ENCODE results near the gene PIK3C3.
"Not testable (repeated sequence)": the region's sequence is repeated elsewhere in the genome, so short reads cannot be mapped to it uniquely, and the experiment has no call there.

Gene PIK3C3

DNA sequence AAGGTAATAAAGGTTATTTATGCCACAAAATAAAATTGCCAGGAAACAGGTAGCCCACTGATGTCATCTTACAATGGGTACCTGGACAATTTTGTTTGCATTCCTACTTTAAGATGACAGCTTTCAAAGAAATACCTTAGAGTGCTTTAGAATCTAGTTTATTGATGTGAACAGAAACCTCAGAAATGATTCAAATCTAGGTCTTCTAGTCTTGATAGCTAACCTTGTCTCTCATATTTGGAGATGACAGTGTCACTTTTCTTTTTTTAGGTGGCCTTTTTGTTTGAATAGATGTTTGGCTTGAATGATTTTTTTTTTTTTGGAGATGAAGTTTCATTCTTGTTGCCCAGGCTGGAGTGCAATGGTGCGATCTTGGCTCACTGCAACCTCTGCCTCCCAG, 69.1 kb downstream of the PIK3C3 start:
- DNase-seq (ENCODE audit: low spot score) = no peak

DNA sequence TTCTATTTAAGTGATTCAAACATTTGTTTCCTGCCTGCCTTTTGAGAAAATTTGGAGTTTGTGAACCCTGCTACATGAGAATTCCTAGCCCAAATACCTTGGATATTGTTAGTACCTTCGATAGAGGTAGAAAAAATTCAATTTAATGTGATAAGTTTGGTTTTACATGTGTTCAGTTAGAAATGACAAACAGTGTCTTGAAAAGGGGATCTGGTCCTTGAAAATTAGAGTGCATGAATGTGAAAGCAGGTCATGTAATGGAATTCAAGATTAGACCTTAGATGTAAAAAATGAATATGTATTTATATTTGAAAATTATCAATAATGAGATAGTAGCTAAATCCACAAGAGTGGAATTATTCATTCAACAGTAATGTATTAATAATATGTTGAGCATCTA, 70.5 kb downstream of the PIK3C3 start:
- DNase-seq (ENCODE audit: low spot score) = no peak

DNA sequence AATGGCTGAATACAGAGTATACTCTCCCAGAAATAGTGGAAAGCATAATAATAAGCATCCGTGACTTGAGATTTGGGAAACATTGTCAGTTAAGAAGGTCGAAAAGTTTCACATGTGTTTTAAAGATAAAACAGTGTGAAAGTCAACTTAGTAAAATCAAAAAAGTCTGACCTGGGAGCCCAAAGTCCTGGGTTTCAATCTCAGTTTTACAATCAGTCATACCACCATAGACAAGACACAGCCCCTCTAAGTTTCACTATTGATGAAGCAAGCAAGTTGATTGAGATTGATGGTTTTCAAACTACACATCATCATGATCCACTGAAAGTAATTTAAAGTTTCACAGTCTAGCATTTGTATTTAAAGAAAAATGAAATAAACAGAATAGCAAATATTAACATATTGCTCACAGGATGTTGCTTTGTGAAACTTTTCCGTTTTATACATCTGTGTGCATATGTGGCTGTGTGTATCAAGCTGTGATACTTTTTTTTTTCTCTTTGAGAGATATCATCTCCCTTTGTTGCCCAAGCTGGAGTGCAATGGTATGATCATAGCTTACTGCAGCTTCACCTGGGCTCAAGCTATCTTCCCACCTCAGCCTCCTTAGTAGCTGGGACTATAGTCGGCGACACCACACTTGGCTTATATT, 71.1 kb downstream of the PIK3C3 start:
- DNase-seq (ENCODE audit: low spot score) = no peak

DNA sequence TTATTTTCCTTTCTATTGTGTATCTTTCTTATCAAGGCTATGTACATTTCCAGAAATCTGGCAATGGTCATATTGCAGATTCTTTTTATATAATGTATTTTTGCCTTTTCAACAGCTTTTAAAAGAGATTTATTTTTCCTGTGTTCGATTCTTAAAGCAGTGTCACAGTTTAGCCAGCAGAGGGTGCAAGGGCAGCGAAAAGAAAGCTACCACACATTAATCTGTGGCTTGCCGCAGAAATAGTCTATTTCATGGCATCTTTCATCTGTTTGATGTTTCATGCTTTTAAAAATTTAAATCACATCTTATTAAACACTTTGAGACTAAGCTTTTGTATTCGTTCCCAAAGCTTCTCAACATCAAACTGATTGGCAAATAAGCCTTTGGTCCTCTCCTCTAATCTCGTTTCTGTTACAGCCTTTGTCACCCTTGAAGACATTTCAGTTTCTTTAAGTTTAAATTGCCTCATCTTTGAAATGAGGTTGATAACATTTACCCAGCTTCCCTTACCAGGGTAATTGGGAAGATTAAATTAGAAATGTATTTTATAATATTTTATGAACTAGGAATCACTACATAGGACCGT, 73.3 kb downstream of the PIK3C3 start:
- peak; percentile 19 for DNase-seq (ENCODE audit: low spot score)

DNA sequence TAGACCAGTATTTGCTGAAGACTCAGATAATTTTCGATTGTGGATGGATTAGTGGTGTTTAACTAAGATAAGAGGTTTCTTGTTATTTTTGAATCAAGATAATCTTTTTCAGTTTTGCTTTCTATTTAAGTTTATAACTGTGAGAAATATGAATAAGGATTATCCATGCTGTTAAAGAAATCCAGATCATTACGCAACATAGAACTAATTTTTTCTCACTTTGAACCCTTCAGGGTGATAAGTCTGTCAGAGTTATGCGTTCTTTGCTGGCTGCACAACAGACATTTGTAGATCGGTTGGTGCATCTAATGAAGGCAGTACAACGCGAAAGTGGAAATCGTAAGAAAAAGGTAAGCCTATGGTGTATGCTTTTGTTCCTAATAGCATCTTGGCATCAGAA, 74.1 kb downstream of the PIK3C3 start:
- DNase-seq (ENCODE audit: low spot score) = no peak

DNA sequence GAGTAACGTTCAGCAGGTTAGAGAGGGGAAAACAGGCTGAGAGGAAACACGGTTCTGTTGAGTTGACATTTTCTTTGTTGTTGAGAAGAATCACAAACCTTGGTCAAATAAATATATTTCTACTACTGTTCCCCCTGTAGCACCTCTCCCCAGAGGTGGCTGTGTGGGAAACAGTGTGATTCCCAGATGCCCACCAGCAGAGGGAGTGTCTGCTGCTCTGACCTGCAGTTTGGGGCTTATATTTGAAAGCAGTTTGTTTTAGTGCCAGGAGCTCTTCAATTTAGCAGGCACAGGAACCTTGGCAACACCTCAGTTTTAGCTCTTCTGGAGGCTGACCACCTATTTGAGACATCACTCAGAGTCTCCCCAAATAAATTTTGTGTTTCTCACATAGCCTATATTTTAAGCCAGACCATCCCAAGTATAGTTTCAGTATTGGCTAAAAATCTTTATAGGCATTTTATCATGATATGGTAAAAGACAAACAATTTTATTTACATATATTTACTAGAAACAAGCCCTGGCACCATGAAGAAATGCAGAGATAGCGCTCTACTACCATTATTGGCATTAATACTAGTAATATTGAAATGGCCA, 75.7 kb downstream of the PIK3C3 start:
- no peak for DNase-seq (ENCODE audit: low spot score)

DNA sequence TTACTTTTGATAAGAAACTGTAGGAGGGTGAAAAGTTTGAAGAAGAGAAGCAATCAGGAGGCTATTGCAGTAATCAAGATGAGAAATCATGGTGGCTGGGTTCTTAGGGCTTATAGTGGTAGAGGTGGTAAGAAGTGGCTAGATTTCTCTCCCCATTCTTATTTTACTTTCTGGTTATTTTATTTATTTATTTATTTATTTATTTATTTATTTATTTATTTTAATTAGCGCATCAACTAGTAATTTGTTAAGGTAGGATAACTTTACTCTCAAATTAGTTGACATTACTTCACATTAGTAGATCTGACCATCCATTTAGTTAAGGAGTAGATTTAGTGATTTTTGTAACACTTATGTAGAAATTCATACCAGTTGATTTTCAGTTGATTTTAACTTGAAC, 77.4 kb downstream of the PIK3C3 start:
- no peak for DNase-seq (ENCODE audit: low spot score)

DNA sequence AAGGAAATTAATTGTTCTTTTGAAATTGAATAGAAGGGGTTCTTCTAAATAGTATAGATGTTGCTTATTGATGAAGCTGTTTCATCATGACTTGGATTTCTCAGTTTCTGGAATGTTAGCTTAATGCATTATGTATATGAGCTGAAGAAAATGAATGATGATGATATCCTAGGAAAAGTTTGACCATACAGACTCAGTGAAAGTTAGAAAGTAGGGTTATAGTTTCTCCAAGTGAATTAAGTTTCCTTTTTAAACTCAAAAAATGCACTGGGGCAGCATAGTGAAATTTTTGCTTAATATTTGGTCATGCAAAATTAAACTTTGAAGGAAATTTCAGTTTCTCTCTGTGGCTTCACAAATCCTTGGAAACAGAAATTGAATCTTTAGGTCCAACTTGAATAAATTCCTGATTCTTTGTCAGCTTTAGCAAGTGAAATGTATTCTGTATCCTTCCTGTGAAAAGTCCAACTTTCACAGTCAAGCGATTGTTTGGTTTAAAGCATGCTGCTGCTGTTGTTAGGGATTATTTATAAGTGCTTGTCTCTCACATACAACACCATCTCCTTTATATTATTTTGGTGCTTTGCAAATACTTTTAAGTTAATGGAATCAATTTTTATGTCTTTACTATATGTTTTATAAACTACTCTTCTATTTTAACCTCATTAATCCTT, 78.2 kb downstream of the PIK3C3 start:
- DNase-seq (ENCODE audit: low spot score) = no peak

DNA sequence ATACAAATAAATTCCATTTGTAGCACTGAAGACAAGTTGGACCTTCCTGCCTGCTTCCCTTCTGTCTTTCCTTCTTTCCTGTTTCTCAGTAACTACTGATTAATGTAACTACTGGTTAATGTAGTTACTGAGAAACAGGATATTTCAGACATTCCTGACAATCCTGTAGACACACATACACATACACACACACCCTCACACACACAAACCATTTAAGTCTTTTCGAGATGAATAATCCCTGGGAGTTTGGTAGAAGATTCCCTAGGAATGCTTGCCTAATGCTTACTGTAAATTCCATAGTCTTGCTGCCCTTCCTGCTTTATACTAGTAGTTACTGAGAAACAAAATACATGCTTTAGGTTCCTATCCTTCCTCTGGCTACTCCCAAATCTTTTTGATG, 83.9 kb downstream of the PIK3C3 start:
- DNase-seq (ENCODE audit: low spot score) = no peak

DNA sequence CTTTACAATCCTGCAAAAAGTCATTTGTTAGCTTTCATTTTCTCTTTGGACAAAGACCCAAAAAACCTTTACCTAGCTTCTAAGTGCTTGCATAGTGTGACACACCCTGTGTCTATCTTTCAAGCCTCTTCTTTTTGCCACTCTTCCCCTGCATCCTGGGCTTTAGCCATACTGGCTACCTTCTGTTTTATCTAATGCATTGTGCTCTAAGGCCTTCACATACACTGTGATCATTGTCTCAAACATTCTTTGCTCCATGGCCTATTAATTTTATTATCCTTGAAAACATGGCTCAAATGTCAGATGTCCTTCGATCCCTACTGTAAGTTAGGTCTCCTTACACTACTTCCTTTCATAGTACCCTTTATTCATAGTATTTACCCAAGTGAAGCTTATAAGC, 84.4 kb downstream of the PIK3C3 start:
- DNase-seq (ENCODE audit: low spot score) = no peak

DNA sequence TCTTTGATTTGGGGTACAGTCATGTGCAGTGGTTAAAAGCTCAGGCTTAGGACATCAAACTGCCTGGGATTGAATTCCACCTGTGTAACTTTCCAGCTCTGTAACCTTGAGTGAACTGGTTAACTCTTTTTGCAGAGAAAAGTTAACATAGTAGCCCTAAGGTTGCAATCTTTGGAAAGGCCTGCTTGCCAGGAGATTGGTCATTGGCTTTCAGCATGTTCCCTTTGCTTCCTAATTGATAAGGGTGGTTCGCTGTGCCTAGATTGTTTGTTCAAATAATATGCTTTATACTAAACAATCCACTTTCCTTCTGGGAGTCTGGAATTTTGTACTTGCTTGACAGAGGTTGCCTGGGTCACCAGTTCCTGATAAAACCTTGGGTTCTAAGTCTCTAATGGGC, 86.8 kb downstream of the PIK3C3 start:
- DNase-seq (ENCODE audit: low spot score) = no peak

DNA sequence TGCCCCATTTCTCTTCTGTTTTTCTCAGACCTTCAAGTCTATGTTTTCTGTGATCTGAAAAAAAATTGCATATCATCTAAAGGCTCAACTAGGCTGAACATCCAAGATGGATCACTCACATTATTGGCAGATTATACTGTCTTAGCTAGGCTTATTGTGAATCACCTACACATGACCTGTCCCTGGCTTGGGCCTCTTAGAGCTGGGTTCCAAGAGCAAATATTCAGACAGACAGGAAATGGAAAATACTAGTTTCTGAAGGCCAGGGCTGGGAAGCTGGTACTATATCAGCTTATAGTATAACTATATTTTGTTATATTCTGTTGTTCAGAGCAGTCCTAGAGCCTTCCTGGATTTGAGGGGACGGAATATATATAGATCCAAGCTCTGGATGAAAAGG, 90.3 kb downstream of the PIK3C3 start:
- DNase-seq (ENCODE audit: low spot score) = no peak

DNA sequence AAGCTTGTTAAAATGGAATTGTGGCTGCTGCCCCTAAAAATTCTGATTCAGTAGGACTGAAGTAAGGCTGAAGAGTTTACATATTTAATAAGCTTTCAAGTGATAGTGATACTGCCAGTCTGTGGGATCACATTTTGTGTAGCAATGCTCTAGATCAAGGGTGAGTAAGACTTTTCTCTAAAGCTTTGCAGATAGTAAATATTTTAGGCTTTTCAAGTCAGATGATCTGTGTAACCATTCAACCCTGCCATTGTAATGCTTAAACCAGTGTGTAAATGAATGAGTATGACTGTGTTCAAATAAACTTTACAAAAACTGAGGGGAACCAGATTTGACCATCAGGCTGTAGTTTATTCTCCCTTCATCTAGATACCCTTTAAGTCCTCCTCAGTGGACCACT, 92.7 kb downstream of the PIK3C3 start:
- DNase-seq (ENCODE audit: low spot score) = no peak

DNA sequence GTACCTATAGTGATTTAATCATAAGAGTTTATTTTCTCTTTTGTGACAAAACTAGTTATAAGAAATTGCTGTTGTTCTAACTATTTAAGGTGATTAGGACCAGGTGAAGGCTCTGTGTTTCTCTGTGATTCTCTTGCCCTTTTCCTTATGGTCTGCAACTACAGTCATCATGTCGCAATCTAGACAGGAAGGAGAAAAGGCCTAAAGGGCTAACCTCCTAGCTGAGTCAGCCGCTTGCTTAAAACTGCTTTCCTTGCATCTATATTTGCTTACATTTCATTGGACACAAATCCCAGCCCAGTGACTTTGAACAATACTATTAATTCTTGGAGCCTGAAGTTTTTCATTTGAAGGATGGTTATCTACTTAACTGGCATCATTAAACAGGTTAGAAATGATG, 93.1 kb downstream of the PIK3C3 start:
- DNase-seq (ENCODE audit: low spot score) = no peak

DNA sequence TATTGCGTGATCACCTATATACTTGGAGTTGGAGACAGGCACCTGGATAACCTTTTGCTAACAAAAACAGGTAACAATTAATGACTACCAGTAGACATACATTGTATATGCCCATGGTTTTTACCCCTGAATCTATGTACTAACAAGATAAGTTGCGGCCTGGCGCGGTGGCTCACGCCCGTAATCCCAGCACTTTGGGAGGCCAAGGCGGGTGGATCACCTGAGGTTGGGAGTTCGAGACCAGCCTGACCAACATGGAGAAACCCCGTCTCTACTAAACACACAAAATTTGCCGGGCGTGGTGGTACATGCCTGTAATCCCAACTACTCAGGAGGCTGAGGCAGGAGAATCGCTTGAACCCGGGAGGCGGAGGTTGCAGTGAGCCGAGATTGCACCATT, 94.5 kb downstream of the PIK3C3 start:
- DNase-seq (ENCODE audit: low spot score) = not testable (repeated sequence)

DNA sequence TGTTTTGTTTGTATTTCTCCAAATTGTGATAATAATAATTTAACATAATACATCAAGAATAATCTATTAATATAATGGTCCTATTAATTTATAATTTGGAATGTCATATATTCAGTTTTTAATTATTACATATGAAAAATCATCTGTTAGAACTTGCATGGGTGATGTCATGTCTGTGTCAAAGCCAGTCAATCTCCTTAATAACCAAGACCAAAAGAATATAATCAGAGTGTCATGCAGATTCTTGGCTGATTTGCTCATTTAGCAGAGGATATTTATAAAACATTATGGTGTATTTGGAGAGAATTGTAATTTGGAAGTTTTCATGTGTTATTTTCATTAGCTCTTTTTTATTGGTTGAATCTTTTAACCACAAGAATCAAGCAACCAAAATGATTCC, 96.4 kb downstream of the PIK3C3 start:
- DNase-seq (ENCODE audit: low spot score) = no peak

DNA sequence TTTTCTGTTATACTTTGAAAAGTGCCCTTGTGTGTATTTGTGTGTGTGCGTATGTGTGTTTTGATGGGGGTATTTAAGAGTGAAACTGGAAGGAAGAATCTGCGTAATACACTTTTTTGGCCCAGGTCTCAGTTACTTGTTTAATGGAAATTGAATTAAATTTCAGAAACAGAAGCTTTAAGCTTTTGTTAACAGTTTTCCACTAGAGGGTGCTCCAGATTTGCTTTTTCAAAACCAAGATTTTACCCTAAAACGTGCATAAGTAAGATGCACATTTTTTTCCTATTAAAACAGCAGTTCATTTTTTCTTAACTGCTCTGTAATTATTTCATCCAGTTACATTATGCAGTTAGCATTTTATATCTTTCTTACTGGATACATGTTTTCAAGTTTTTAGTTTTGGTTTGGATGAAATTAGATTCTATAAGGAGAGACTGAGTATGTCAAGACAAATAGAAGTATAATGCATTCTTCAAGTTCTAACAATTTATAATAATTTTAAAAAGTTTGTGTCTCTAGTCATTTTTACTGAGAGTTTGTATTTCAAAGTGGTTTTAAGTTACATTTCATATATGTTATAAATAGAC, 97.2 kb downstream of the PIK3C3 start:
- DNase-seq (ENCODE audit: low spot score) = peak; percentile 22

DNA sequence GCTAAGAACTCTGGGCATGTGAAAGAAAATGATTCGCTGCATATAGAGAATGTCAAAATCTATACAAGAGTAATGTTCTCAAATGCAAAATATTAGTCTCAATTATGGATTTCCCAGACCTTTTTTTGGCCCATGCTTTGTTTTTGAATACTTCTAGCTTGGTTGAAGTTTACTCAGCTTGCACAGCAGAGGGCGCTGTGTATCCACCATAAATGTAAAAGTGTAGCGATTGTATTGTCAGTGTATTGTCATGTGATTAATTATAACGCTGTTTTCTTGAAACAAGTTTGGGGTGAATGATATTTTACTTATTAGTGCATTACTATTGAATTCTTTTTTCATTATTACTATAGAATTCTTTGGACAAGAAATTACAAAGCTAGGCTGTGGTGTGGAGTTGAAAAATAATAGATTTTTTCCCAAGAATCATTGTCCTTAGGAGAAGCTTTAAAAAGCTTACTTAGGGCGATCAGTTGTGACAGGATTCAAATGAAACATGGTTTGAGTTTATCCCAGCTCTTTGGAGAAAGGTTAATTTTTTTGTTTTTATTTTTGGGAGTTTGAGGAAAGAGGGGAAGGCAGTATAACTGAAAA, 98.3 kb downstream of the PIK3C3 start:
- DNase-seq (ENCODE audit: low spot score) = peak; percentile 55

DNA sequence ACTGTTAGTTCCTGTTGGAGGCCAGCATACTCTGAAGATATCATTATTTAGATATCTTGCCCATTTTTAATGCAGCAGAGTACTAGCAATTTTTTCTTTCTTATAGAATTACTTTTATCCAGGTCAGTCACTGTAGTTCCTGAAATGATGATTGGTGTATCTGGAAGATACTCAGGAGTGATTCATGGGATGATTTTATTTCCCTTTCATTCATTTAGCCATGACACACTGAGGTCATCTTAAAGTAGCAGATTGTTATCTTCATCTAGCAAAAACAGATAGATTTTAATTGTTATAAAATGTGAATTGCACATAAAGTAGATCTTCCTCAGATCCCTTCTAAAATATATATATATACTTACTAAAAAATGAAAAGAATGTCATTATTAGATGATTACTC, 109.1 kb downstream of the PIK3C3 start:
- DNase-seq (ENCODE audit: low spot score) = no peak

DNA sequence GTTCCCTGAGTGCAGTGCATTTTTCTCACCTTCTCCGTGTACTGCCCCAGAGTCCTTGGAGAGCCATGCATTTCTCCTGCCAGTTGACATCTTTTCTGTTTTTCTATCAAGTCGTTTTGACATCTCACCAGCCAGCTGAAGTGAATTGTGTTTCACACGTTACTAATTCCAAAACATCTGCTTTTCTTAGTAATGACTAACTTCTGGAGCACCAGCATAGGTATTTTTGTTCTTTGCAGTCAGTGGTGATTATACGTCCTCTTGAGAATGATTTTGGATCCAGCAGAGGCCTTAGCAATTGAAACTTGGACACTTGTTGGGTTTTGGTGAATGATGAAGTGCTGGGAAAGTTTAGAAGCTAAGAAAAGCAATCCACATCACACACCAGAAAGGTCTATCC, 112.5 kb downstream of the PIK3C3 start:
- no peak for DNase-seq (ENCODE audit: low spot score)

DNA sequence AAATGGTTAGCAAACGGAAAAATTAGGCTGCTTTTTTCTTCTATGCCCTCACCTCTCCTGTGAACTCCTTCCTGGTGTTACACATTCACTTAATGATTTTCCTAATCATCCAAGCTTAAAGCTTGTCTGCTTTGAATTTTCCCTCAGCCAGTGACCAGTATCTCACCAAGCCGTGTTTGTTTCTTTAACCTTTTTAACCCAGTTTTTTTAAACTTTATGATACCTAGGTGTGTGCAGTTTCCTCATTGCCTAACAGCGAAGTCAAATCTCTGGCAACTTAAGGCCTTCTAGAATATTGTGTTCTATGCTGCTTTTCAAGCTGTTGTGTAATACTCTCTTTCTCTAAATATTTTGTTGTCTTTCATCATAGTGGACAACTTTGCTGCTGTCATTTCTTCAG, 113.0 kb downstream of the PIK3C3 start:
- no peak for DNase-seq (ENCODE audit: low spot score)

DNA sequence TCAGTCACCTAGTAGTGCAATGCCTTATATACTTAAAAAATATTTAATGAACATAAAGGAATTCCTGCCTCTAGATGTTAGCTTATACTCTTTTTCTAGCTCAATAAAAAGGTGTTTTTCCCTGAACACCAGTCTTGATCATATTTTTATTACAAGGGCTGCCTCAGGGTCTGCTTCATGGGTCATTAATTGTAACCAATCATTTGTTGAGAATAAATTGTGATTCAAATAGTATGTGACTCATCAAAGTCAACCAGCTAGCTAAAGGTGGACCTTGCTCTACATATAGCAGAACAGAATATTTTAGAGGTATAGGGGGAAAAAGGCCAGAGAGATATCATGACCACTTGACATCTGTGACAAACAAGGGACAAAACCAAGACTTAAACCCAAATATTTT, 114.0 kb downstream of the PIK3C3 start:
- DNase-seq (ENCODE audit: low spot score) = no peak

Measured in SK-N-DZ (cell line).